ENCODE measurements around the gene PRKAR1A.

PRKAR1A gene

DNA sequence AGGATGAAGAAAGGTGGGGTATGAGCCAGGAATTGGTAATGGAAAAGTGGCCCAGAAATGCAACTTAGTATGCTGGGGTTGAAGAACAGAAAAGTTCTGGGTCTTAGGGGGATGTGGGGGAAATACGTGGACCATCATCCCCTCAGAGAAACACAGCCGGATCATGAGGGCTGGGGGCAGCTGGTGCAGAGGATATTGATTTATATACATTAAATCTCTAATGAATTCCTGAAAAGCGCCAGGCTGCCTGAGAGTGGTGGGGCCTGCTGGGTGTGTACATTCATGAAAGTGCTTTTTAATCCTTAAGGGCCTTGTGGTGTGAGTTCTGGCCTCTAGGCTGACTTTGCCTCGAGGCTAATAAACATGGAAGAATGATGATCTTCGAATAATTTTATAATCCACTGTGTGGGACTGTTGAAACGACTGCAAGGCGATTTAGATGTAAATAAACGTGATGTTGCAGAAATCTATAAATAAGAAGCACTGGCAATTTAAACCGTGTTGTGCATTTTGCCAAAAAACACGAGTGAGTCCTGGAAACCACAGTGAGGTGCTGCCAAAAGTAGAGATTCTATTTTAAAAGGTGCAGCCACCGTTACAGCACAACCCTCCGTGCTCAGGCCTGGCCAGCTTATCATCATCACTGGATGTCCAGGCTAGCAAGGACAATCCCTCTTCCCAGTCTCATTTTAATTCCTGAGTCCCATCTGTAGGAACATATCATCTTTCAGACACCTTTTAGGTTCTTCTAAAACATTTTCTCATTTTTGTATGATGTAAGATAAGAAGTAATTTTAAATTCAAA lies 32.1 kb downstream of the PRKAR1A start:
- DNase-seq: no peak

DNA sequence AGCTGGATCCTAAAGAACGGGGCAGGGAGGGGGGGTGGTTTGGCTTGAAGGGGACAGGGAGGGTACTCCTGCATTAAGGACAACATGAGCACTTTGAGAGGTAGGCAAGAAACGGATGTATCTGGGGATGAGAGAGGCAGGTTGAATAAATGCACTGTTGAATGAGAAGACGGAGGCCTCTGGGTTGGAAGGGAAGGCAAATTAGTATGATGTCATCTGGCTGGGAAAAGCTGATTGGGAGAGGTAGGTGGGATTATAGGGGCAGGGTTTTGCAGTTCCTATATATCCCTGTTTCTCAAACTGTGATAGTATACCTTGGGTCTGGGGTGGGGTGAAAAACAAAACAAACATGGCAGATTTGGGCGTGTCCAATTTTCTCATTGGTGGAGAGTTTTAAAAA lies 44.3 kb downstream of the PRKAR1A start:
- no peak for DNase-seq

DNA sequence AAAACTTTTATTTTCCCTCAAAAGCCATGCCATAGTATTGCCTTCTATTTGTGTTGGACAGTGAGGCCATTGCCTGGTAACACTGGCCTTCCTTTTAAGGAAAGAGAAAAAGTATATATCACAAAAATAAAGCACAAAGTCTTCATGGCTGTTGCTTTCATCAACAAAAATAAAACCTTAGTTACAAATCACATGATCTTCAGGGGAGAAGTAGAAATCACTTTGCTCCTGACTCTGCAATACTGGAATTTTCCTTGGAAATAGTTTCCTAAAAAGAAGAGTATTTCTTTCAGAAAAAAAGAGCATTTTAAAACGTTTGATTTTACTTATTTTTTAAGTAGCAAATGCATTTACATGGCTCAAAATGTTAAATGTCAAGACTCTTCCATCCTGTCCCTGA lies 47.1 kb downstream of the PRKAR1A start:
- DNase-seq: no peak

DNA sequence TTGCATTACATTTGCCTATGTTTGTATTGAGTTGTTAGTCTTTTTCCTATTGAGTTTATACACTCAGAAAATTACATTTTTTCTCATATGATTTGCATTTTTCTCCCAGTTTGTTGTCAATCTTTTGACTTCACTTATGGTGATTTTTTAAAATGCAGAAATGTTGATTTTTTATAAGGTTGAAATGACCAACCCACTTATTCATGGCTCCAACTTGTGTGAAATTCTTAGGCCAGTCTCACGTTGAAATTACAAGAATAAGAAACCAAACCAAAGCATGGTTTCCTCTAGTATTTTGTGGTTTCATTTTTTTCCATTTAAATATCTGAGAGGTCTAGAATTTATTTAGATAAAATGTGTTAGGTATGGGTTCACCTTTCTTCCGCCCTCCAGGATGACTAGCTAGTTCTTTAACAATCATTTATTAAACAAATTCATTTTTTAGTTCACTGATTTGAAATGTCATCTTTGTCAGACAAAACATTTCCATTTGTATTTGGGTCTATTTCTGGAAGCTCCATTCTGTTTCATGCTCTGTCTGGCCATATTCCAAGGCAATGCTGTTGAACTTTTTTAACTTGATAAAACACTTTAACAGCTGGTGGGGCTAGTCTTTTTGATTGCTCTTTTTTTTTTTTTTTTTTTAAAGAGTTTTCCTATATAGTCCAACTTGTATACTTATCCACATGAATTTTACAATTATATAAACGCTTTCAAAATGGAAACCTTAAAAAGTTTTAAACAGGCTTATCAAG lies 48.9 kb downstream of the PRKAR1A start:
- no peak for DNase-seq

DNA sequence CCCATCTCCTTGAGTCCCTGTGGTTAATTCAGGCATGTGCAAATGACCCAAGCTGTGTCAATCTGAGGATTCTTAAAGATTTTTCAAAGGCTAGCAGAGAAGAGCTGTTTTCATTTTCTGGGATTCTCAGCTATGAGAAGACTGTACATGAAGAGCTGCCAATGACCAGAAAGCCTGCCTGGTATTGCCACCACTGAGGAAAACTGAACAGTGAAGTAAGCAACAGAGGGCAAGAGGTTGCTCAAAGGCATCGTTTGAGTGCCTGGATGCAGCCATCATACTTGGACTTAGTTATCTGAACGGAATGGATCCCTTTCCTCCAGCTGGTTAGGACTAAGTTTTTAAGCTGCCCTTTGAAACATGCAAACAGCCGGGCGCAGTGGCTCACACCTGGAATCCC lies 50.5 kb downstream of the PRKAR1A start:
- no peak for DNase-seq

DNA sequence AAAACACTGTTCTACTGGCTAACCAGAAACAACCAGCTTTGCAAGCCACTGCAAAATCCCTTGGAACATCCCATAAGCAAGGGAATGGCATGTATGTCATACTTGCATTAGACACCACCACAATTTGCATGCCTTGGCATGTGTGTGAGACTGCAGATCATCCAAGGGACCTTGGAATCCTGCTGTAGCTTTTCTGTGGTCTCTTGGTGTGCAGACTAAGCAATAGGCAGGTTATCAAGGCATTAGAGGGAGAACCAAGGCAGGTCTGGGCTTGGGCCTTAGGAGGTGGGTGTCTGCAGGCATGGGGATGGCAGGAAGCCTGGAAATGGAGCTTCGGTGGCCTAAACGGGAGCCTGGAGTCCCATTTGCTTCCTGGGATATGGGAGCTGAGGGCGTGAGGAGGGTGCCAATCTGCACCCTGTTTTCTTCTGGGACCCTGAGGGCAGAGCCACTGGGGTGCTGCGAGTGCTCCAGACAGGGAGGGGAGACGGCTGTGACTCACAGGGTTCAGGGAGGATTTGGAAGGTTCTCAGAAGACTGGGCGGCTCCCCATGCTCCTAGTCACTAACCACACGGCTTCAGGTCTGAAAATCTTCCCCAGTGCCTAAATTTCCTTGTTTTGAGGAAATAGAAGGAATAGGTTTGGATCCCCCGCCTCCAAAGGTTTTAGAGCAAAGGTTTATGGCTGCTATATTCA lies 52.3 kb downstream of the PRKAR1A start:
- no peak for DNase-seq

DNA sequence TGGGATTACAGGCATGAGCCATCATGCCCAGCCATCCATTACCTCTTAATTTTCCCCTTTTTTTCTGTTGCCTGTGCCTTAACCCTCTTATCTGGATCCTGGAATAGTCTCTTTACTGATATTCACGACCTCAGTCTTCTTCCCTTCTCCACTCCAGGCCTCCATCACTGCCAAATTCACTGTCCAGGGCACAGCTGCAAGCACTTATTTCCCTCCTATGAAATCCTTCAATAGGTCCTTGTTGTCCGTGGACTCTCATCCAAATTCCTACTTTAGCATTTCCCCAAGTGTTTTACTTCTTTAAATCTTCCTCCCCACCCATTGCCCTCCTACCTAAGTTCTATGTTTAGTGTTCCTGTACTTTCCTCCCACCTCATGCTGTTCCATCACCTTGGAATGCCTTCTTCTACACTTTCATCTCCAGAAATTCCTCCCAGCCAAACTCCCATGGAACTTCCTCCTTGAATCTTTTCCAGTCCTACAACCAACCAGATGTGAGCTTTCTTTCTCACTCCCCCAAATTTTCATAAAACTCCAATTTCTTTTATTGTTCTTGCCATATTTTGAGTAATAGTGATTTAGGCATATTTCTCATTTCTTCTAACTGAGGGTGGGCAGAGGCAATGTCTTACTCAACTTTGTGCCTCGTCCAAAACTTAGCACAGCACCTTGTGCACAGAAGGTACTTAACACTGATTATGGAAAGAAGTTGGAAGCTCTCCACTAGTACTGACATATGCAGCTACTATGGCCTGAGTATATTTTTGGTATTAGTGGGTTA lies 53.6 kb downstream of the PRKAR1A start:
- no peak for DNase-seq

DNA sequence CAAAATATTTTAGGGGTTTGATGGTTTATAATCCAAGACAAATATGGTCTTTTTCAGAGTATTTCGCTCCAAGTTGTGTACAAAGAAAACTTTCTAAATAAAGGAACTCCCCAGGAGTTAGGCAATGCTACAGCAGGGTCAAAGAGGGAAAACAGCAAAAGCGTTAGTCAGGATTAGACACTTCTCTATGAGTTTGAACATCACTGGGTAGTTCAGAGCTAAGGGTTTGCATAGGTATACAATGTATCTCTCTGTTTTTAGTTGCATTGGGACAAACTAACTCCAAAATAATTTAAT lies 54.2 kb downstream of the PRKAR1A start:
- no peak for DNase-seq

DNA sequence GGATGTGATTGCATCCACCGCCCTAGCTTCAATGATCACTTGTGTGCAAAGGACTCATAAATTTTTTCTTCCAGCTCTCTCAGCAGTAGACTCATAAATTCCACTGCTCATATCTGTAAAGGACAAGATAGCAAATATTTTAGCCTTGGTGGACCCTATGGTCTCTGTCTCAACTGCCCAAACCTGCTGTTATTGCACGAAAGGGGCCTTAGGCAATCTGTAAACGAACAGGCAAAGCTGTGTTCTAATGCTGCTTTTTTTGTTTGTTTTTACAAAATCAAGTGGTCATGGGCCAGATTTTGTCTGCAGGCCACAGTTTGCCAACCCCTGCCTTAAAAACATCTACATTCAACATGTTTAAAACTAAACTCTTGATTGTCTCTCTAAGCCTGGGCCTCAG lies 54.8 kb downstream of the PRKAR1A start:
- no peak for DNase-seq

DNA sequence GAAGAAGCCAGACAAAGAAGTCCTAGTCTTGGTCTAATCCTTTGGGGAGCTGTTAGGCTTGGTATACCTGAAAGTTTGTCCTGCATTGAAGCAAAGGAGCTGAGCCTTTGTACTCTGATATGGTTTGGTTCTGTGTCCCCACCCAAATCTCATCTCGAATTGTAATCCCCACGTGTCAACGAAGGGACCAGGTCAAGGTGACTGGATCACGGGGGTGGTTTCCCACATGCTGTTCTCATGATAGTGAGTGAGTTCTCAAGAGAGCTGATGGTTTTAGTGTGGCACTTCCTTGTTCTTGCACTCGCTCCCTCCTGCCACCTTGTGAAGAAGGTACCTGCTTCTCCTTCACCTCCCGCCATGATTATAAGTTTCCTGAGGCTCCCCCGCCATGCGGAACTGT lies 55.4 kb downstream of the PRKAR1A start:
- DNase-seq: no peak

DNA sequence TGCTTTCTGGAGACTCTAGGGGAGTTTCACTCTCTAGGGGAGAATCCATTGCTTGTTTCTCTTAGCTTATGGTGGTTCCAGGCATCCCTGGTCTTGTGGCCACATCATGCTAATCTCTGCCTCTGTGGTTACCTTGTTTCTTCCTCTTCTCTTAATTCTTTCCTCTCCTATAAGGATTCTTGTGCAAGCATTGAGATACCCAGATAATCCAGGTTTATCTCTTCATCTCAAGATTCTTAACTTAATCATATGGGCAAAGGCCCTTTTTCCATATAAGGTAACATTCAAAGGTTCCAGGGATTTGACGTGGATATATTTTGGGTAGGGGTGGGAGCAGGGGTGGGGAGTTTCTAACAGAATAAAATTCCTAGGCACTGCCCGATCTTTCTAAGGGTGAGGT lies 56.4 kb downstream of the PRKAR1A start:
- DNase-seq: no peak

DNA sequence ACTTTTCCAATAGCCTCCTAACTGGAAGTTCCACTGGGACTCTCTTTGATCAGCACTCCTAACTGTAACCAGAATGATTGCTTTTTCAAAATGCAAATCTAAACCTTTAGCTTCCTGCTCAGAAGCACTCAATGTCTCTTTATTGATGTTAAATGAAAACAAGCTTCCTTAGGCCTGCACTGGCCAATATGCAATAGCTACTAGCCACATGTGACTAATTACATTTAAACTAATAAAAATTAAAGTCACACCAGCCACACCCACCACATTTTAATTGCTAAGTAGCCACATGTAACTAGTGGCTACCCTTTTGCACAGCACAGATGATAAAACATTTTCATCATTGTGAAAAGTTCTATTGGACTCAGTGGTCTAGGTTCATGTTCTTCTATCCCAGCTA lies 57.1 kb downstream of the PRKAR1A start:
- DNase-seq: no peak

DNA sequence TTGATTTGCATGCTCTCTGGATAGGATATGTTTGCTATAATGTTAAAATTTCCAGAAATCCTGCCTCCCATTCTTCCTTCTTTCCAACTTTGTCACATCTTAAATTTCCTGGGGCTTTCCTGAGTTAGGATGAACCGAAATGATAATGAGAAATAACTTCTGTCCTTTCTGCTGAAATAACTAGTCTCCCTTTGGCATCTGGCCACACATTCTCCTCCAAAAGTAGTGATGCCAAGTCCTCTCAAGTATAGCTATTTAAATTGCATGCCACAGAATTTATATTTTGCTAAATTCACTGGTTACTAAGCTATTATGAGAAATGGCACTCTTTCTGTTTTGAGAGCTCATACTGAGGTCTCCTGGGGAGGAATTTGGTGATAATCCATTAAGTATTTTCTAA lies 58.3 kb downstream of the PRKAR1A start:
- no peak for DNase-seq

DNA sequence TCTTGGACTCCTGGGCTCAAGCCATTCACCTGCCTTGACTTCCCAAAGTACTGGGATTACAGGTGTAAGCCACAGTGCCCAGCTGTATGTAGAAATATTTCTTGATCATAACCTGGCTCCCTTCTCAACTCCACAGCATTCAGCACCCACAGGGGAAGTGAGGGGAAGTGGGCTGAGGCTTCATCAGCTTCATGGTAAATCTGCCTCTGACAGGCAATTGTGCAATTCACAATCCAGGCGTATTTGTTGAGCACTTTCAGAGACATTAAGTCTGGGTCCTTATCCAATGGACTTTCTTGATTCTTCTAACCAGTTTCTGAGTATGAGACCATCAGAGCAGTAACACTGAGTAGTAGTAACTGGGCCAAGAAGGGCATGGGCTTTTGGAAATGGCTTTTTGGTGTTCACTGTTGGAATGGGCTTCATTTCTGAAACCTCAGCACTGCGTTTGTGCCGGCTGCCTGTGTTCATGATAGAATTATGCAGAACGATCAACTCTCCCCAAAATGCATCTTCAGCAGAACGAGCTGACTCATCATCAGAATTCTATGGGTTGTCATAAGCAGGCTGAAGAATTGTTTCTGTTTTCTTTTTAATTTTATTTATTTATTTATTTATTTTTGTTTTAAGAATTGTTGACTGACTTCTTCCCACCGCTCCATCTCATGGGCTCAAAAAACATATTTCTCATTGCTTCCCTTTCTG lies 60.1 kb downstream of the PRKAR1A start:
- DNase-seq: no peak

DNA sequence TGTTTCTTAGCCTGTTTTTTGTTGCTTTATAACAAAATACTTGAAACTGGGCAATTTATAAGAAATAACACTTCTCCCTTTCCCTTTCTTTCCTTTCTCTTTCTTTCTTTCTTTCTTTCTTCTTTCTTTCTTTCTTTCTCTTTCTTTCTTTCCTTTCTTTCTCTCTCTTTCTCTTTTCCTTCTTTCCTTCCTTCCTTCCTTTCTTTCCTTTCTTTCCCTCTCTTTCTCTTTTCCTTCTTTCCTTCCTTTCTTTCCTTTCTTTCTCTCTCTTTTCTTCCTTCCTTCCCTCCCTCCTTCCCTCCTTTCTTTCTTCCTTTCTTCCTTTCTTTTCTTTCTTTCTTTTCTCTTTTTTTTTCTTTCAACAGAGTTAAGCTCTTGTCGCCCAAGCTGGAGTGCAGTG lies 61.1 kb downstream of the PRKAR1A start:
- no peak for DNase-seq

DNA sequence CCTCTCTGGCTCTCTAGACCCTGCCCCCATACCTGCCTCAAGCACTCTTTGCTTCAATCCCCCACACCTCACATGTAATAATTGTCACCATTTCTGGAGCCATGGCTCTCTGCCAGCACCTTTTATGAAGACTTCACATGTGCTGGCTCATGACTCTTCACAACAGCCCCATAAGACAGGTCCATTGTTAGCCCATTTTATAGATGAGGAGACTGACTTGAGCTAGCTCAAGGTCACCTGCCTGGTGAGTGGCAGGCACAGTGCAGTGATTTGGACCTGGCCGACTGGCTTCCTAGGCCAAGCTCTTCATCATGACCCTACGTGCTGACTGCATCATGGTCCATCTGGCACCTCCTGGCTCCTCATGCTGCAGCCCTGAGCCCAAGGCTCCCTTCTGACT lies 63.9 kb downstream of the PRKAR1A start:
- DNase-seq: no peak

DNA sequence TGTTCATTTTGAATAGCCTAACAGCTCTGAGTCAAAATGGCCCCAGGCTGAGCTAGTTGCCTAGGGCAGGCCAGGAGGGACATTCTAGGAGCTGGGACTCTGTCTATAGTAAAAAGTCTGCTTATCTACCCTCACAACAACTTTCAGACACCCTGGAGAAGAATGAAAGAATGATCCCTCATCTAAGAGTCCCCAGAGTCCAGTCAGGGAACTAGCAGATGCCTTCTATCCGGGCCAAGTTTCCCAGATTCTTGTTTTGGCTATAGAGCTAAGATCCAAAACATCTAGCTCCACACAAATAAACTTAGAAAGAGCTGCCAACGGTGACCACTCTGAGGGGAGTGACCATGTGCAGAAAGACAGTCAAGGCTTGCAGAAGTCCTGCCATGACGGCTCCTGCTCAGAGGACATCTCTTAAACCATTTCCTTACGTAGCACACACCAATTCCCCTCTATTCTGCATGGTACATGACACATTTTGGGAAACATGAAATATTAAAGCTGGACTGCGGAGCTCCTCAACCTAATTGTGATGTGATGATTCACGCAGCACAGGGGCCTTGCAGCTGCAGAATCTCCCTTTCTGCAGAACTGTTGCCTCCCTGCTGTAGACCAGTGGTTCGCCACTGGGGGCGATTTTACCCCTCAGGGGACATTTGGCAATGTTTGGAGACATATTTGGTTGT lies 64.7 kb downstream of the PRKAR1A start:
- DNase-seq: no peak

DNA sequence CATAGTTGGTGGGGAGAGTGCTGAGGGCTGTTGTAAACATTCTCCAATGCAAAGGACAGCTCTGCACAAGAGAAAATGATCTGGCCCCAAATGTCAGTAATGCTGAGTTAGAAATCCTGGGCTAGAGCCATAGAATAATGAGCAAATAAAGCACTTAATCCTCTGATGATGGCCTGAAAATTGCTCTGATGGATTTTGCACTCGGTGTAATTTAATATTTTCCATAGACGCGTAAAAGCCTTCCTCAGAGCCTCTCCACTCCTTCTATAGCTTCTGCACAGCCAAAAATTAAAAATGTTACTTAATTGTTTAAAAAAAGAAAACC lies 65.2 kb downstream of the PRKAR1A start:
- no peak for DNase-seq

DNA sequence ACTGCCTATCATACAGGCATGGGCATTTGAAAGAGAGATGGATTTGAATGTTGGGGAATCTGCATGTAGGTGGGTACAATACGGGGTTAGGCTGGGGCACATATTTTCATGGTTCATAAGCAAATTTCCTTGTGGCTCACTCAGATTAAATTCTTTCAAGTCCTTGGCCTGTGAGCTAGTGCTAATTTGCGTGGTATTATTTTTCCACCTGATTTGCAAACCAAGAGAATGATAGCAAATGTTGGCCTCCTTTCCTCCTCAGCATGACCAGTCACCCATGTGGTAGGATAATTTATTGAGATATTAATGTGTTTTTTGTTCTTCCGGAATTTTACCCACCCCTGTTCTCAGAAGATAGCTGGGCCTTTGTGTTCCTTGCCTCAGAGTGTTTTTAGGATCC lies 66.0 kb downstream of the PRKAR1A start:
- DNase-seq: no peak

DNA sequence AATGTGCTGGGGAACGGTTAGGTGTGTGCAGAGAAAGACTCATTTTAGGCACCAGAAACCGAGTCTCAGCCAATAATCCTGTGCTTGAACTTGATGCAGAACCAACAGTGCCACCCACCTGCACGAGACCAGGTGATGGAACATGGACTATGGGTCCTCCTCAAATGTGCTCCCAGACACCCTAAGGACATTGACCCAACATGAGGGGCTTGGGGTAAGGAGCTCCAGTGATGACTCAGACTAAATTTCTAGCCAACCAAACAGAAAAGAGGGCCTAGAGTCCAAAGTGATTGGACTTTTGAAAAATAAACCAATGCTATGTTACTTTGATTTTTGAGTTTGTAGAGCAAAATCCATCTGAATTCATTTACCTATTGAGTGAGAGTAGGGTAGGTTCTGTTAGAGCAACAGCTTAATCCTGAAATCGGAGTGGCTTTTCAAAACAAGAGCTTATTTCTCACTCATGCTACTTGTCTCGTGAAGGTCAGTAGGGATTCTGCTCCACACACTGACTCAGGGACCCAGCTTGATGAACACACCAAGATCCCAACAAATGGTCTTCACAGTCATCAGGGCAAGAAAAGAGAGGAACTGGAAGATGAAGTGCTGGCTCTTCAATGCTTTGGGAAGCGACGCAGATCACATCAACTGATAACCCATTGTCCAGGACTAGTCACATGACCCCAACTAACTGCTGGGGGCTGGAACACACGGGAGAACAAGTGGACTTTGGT lies 67.1 kb downstream of the PRKAR1A start:
- no peak for DNase-seq

DNA sequence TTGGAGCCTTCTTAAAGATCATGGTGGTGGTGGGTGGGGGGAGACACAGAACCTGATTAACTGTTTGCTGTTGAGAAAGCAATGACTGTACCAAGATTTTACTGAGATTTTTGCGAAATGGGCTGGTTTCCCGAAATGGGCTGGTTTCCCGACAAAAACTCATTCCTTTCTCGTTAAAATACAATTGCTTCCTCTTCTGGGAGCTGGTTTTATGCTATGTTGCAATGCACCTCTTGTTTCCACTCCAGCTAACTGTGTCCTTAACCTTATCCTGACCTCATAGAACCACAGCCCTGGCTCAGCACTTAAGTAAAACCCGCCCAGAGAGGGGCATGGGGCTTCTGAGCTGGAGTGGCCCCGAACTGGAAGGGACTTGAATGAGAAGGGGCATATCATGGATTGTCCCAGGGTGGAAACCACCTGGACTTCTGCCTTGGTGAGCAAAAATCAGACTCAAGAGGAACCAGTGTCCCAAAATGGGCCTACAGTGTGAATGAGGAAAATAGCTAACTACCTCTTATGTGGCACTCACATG lies 68.1 kb downstream of the PRKAR1A start:
- no peak for DNase-seq

Data from DMS 273 treated with DMSO at 0.1 percent for 48 hours (cell line).